GM23338 (cell line): Measurements from ENCODE around the gene LRRC19. TPM values are rescaled to one million over a fixed set of nuclear protein-coding genes. Genes with fewer than 3 reads are reported as not detected.

ENCODE experiments used
- ATAC-seq: fragments of 200-7000 bp; cut with Tn5 transposase; 3 replicates; pipeline ENCODE4 v1.9.1; 2020
- DNase-seq: peaks from one replicate; pipeline ENCODE4 v3.0.0-alpha.2; 2015; ENCODE audit warnings: low spot score
- H2AFZ ChIP-seq: fragments of 200-600 bp; sonication (generic); 2 replicates; pipeline ENCODE4 v1.8.0; 2016; ENCODE audit warnings: antibody characterized with exemption, mild to moderate bottlenecking, moderate library complexity
- H3F3A ChIP-seq: fragments of 200-600 bp; sonication (generic); replicated peaks from 2 replicates; pipeline ENCODE4 v1.8.0; 2017; ENCODE audit warnings: antibody characterized with exemption, mixed run types, low read depth
- H3K27ac ChIP-seq: fragments of 200-600 bp; sonication (generic); 2 replicates; pipeline ENCODE4 v1.6.1; 2016; ENCODE audit warnings: low read depth
- H3K27me3 ChIP-seq: fragments of 200-600 bp; sonication (generic); 2 replicates; pipeline ENCODE4 v1.8.0; 2016; ENCODE audit warnings: mild to moderate bottlenecking, mixed run types, moderate library complexity; ENCODE audit not compliant: insufficient read depth
- H3K36me3 ChIP-seq: fragments of 200-600 bp; sonication (generic); 2 replicates; pipeline ENCODE4 v1.8.0; 2016; ENCODE audit warnings: mild to moderate bottlenecking; ENCODE audit not compliant: insufficient read depth
- H3K4me1 ChIP-seq: fragments of 200-600 bp; sonication (generic); 2 replicates; pipeline ENCODE4 v1.8.0; 2016; ENCODE audit warnings: mild to moderate bottlenecking, moderate library complexity; ENCODE audit not compliant: insufficient read depth
- H3K4me2 ChIP-seq: fragments of 200-600 bp; sonication (generic); 2 replicates; pipeline ENCODE4 v1.7.1; 2017; ENCODE audit warnings: mixed run types
- H3K4me3 ChIP-seq: fragments of 200-600 bp; sonication (generic); 2 replicates; pipeline ENCODE4 v1.6.1; 2016; ENCODE audit warnings: mixed run types
- H3K79me2 ChIP-seq: fragments of 200-600 bp; sonication (generic); replicated peaks from 2 replicates; pipeline ENCODE4 v1.8.0; 2017; ENCODE audit warnings: mild to moderate bottlenecking; ENCODE audit not compliant: insufficient read depth
- H3K9me2 ChIP-seq: fragments of 200-600 bp; sonication (generic); 2 replicates; pipeline ENCODE4 v1.8.0; 2017; ENCODE audit not compliant: insufficient read depth
- H4K20me1 ChIP-seq: fragments of 200-600 bp; sonication (generic); replicated peaks from 2 replicates; pipeline ENCODE4 v1.8.0; 2017; ENCODE audit warnings: mild to moderate bottlenecking; ENCODE audit not compliant: insufficient read depth
- H3K27ac Mint-ChIP-seq: 2 replicates; pipeline ENCODE4 v1.8.0; 2020; ENCODE audit warnings: inconsistent platforms, mild to moderate bottlenecking, moderate library complexity, mixed read lengths
- H3K27me3 Mint-ChIP-seq: 3 replicates; pipeline ENCODE4 v1.8.0; 2022; ENCODE audit warnings: low read depth, mild to moderate bottlenecking, moderate library complexity, mixed read lengths, inconsistent platforms; ENCODE audit not compliant: insufficient read depth, poor library complexity
- H3K36me3 Mint-ChIP-seq: 3 replicates; pipeline ENCODE4 v1.8.0; 2021; ENCODE audit warnings: low read depth, mild to moderate bottlenecking, inconsistent platforms, moderate library complexity, mixed read lengths
- H3K4me1 Mint-ChIP-seq: 3 replicates; pipeline ENCODE4 v1.8.0; 2020; ENCODE audit warnings: mild to moderate bottlenecking, inconsistent platforms, mixed read lengths
- H3K4me3 Mint-ChIP-seq: 3 replicates; pipeline ENCODE4 v1.8.0; 2021; ENCODE audit warnings: moderate library complexity, mild to moderate bottlenecking, inconsistent platforms, mixed read lengths
- H3K9me3 Mint-ChIP-seq: 3 replicates; pipeline ENCODE4 v1.8.0; 2020; ENCODE audit warnings: moderate library complexity, mild to moderate bottlenecking, inconsistent platforms, mixed read lengths
- CREB1 ChIP-seq: fragments of 250-450 bp; sonication (Bioruptor Pico); IDR thresholded peaks from 2 replicates; pipeline ENCODE4 v1.5.0; 2020; ENCODE audit warnings: low read depth, mild to moderate bottlenecking, moderate library complexity
- POLR2AphosphoS5 ChIP-seq: IDR thresholded peaks from 2 replicates; pipeline ENCODE4 v1.6.1; 2016; ENCODE audit warnings: antibody characterized with exemption, low read depth
- polyA plus RNA-seq: library from polyadenylated mRNA; unstranded; fragments of >200 nt; fragmentation: Nextera tagmentation; extraction: Ambion mirVana; gene quantifications from 2 replicates; pipeline ENCODE4 v1.2.1, GENCODE V29; 2016
- total RNA-seq: library from RNA; depleted of rRNA; stranded (reverse); fragments of >200 nt; shearing (Covaris generic); gene quantifications from 2 replicates; pipeline ENCODE4 v1.2.3, GENCODE V29; 2014
- TF ChIP-seq, protein P1 (sequence below), 2 experiments: fragments of 200-600 bp in 1 of 2; sonication (generic) in 1 of 2; conservative IDR thresholded peaks; 2 replicates each; pipeline versions ENCODE4 v1.5.1 to v1.6.1; 2016 to 2017; ENCODE audit warnings: antibody characterized with exemption in 2 of 2, low read depth in 2 of 2, mild to moderate bottlenecking in 2 of 2, moderate library complexity in 1 of 2

LRRC19 gene
- total and polyA plus RNA-seq, 2 experiments from 2014 or later: 0.71 TPM; not detected in 1

DNA sequence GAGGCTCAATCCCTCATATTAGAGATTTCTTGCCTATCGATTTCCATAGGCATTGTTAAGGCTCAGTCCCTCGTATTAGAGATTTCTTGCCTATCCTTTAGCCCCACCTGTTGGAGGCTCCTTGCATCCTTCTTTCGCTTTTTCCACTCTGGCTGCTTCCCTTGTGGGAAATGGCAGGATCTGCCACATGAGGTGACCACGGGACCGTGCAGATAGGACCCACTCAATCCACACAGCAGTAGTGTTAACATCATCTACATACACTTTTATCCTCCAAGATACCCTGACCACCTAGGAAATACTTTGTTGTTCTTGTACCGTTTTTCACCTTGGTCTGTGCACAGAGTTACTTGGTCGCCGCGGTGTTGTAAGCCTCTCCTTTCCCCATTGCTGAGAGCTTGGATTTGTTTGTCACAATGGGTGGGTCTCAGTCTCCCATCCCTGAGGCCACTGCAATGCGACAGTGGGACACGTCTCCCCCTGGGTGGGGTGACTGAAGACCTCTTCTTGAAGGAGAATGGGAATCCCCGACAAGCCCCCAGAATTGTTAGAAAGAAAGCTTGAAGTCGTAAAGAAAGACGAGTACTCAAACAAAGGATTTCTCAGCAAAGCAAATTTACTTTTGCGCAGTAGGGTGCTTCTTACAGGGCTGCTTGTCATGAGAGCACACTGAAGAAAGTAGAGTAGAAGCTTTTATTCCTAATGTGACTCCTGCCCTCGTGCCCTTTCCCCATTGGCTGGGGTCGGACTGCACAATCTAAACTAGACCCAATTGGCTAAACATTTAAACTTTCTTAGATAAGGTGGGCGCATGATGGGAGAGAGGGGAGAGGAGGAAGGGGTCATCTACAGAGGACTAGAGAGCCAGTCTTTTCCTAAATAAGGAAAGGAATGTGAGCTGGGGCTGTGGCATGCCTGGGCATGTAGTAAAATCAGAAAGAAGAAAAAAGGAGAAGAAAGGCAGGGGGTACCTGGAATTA is 29.5 kb downstream of the LRRC19 start:
- peak overlapping the region; percentile 48 for H3K4me2 ChIP-seq
- H3F3A ChIP-seq: 0 out of 2 replicates have a peak, but pooled peaks cover 3% of the 10 kb centered on the region
- TF ChIP-seq, protein P1, sequence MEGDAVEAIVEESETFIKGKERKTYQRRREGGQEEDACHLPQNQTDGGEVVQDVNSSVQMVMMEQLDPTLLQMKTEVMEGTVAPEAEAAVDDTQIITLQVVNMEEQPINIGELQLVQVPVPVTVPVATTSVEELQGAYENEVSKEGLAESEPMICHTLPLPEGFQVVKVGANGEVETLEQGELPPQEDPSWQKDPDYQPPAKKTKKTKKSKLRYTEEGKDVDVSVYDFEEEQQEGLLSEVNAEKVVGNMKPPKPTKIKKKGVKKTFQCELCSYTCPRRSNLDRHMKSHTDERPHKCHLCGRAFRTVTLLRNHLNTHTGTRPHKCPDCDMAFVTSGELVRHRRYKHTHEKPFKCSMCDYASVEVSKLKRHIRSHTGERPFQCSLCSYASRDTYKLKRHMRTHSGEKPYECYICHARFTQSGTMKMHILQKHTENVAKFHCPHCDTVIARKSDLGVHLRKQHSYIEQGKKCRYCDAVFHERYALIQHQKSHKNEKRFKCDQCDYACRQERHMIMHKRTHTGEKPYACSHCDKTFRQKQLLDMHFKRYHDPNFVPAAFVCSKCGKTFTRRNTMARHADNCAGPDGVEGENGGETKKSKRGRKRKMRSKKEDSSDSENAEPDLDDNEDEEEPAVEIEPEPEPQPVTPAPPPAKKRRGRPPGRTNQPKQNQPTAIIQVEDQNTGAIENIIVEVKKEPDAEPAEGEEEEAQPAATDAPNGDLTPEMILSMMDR (conservative IDR thresholded peaks at IDR 0.05; ENCODE audit: low read depth in 2 of 2): peak; percentile 84 to 94
- no peak for TF ChIP-seq POLR2AphosphoS5
- no peak overlapping the region for H2AFZ ChIP-seq
- H3K9me2 ChIP-seq: no peaks in the 10 kb centered on the region
- H4K20me1 ChIP-seq: no peaks in the 10 kb centered on the region
- H3K4me3 ChIP-seq: 0 out of 2 replicates have a peak overlapping the region, but pooled peaks have one; percentile 5
- H3K27ac ChIP-seq: peak overlapping the region; percentile 94
- no peaks in the 10 kb centered on the region for H3K79me2 ChIP-seq
- peak; percentile 88 for DNase-seq
- peaks cover 12% of the 10 kb centered on the region for H3K4me1 ChIP-seq
- Mint-ChIP-seq H3K27me3 (peaks cover 3% of the 10 kb centered on the region), H3K36me3 (peaks cover 35% of the 10 kb centered on the region), H3K4me3 (no peak overlapping the region), H3K4me1 (peaks cover 4% of the 10 kb centered on the region; the same call in 1 of the 3 replicates), H3K27ac (peak overlapping the region; percentile 90), H3K9me3 (peaks cover 24% of the 10 kb centered on the region)
- peak; percentile 80 for ATAC-seq
- H3K36me3 ChIP-seq: no peaks in the 10 kb centered on the region
- H3K27me3 ChIP-seq: no peaks in the 10 kb centered on the region

DNA sequence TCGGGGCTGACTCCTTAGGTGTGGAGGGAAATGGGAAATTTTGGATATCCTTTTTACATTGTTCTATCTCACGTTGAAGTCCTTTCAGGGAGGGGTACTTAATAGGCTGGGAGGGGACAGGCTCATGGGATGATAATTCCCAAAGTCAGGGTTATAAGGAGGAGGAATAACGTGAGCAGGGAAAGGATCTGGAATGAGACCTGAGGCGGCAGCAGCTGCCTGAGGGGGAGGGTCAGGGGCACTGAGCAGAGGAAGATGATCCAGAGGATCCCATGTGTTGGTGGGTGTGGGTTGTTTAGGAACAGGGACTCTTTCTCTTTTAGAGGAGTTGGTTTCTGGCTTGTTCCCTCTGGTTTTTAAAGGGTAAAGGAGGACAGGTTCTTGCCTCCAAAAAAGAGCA is 30.5 kb downstream of the LRRC19 start:
- Histone ChIP-seq H3K27ac (peak overlapping the region; percentile 94), H3K9me2 (no peaks in the 10 kb centered on the region), H4K20me1 (no peaks in the 10 kb centered on the region), H3K36me3 (no peaks in the 10 kb centered on the region), H3K79me2 (no peaks in the 10 kb centered on the region), H3K4me2 (peak overlapping the region; percentile 48), H3K4me3 (0 out of 2 replicates have a peak overlapping the region, but pooled peaks have one; percentile 9), H3K27me3 (no peaks in the 10 kb centered on the region), H3K4me1 (peaks cover 12% of the 10 kb centered on the region), H3F3A (0 out of 2 replicates have a peak, but pooled peaks cover 3% of the 10 kb centered on the region), H2AFZ (no peak overlapping the region)
- ATAC-seq (peak; percentile 41; the same call in 2 of the 3 replicates), DNase-seq (peak; percentile 43)
- no peak overlapping the region; the same call in 2 of the 3 replicates for H3K4me3 Mint-ChIP-seq
- H3K27ac Mint-ChIP-seq: 0 out of 2 replicates have a peak overlapping the region, but pooled peaks have one; percentile 48
- peaks cover 4% of the 10 kb centered on the region; the same call in 1 of the 3 replicates for H3K4me1 Mint-ChIP-seq
- H3K36me3 Mint-ChIP-seq: peaks cover 35% of the 10 kb centered on the region
- H3K27me3 Mint-ChIP-seq: peaks cover 3% of the 10 kb centered on the region
- peaks cover 24% of the 10 kb centered on the region for H3K9me3 Mint-ChIP-seq
- TF ChIP-seq CREB1 (CRISPR knock-in tag): no peak
- TF ChIP-seq, protein P1 (conservative IDR thresholded peaks at IDR 0.05; ENCODE audit: low read depth in 2 of 2): 0 out of 4 replicates have a peak, but pooled peaks of 1 of the 2 experiments have one; percentile 24
